ENCODE data around the gene SATB2. TPM values are rescaled to one million over a fixed set of nuclear protein-coding genes. Genes with fewer than 3 reads are reported as not detected.

The SATB2 gene
- polyA plus RNA-seq, 1 of the 3 experiments (the other 2 are of a cell fraction), result 0.13 TPM

- Histone ChIP-seq H4K20me1 (ENCODE audit: insufficient read depth) (no peaks in the 10 kb centered on the region), H3K4me3 (ENCODE audit: low read depth in 2 of 2, low read length in 1 of 2) (no peak overlapping the region), H3F3A (replicated peaks; ENCODE audit: insufficient read depth) (no peaks in the 10 kb centered on the region), H3K27ac (ENCODE audit: low read depth in 2 of 2, low read length in 1 of 2) (no peak overlapping the region), H3K9me3 (no peaks in the 10 kb centered on the region), H3K4me2 (no peak overlapping the region), H3K27me3 (ENCODE audit: insufficient read depth) (peaks cover 13% of the 10 kb centered on the region; the same call in 1 of the 2 replicates), H3K9me2 (no peaks in the 10 kb centered on the region), H2AFZ (ENCODE audit: low read depth) (no peak overlapping the region), H3K36me3 (replicated peaks in 1 of 2; ENCODE audit: control insufficient read depth in 1 of 2, insufficient read depth in 2 of 2, low read length in 1 of 2) (no peaks in the 10 kb centered on the region), H3K79me2 (ENCODE audit: insufficient read depth) (no peaks in the 10 kb centered on the region), H3K4me1 (ENCODE audit: control insufficient read depth in 1 of 2, insufficient read depth in 2 of 2, low read depth in 1 of 2, low read length in 1 of 2) (no peaks in the 10 kb centered on the region), H3K9ac (no peak overlapping the region)
- no peak for DNase-seq
- ChIA-PET POLR2A (no interaction called here), CTCF (no interaction called here)
- TF ChIP-seq TCF12 (IDR thresholded peaks at IDR 0.05) (no peak), SMC3 (IDR thresholded peaks at IDR 0.05; ENCODE audit: low read depth, low read length) (no peak), CTCF (IDR thresholded peaks at IDR 0.05) (no peak)
Observed at GRCh38 chr2:199503148-199503547, 45.4 kb upstream of the SATB2 start.

GRCh38 chr2:199499005-199499404 is 41.3 kb upstream of the SATB2 start:
- H3K27me3 ChIP-seq (ENCODE audit: insufficient read depth), result peaks cover 17% of the 10 kb centered on the region; the same call in 1 of the 2 replicates
- H3K79me2 ChIP-seq (ENCODE audit: insufficient read depth), result no peaks in the 10 kb centered on the region
- H3K27ac ChIP-seq (ENCODE audit: low read depth in 2 of 2, low read length in 1 of 2), result no peak overlapping the region
- H3K9ac ChIP-seq, result no peak overlapping the region
- WGBS (ENCODE audit: low lambda C conversion rate), result 13% methylated on average over 3 of the region's 3 CpGs
- DNase-seq, result no peak
- no peak overlapping the region for H3K4me3 ChIP-seq (ENCODE audit: low read depth in 2 of 2, low read length in 1 of 2)
- no peaks in the 10 kb centered on the region for H4K20me1 ChIP-seq (ENCODE audit: insufficient read depth)
- no peak overlapping the region for H2AFZ ChIP-seq (ENCODE audit: low read depth)
- no peaks in the 10 kb centered on the region for H3K36me3 ChIP-seq (replicated peaks in 1 of 2; ENCODE audit: control insufficient read depth in 1 of 2, insufficient read depth in 2 of 2, low read length in 1 of 2)
- H3F3A ChIP-seq (replicated peaks; ENCODE audit: insufficient read depth), result no peaks in the 10 kb centered on the region
- no peak overlapping the region for H3K4me2 ChIP-seq
- H3K4me1 ChIP-seq (ENCODE audit: control insufficient read depth in 1 of 2, insufficient read depth in 2 of 2, low read depth in 1 of 2, low read length in 1 of 2), result no peaks in the 10 kb centered on the region
- H3K9me2 ChIP-seq, result no peaks in the 10 kb centered on the region
- CTCF ChIA-PET, result no interaction called here
- H3K9me3 ChIP-seq, result no peaks in the 10 kb centered on the region
- POLR2A ChIA-PET, result no interaction called here
- no peak for TF ChIP-seq RXRA (IDR thresholded peaks at IDR 0.05; ENCODE audit: borderline replicate concordance, low read depth)
- no peak for TF ChIP-seq NFIC (IDR thresholded peaks at IDR 0.05; ENCODE audit: borderline replicate concordance)
- TF ChIP-seq RAD21 (IDR thresholded peaks at IDR 0.05; ENCODE audit: low read length), result no peak
- TF ChIP-seq IRF3 (IDR thresholded peaks at IDR 0.05; ENCODE audit: low read depth, low read length), result no peak
- no peak for TF ChIP-seq TEAD4 (IDR thresholded peaks at IDR 0.05; ENCODE audit: borderline replicate concordance, insufficient read depth)
- TF ChIP-seq PBX3 (IDR thresholded peaks at IDR 0.05), result no peak
- TF ChIP-seq NRF1 (IDR thresholded peaks at IDR 0.05; ENCODE audit: low read depth, low read length), result no peak
- no peak for TF ChIP-seq RFX5 (IDR thresholded peaks at IDR 0.05; ENCODE audit: low read length)
- no peak for TF ChIP-seq FOXJ3 (CRISPR knock-in tag; IDR thresholded peaks at IDR 0.05)
- no peak for TF ChIP-seq ZBTB33 (IDR thresholded peaks at IDR 0.05; ENCODE audit: borderline replicate concordance, low read depth)
- no peak for TF ChIP-seq FOXM1 (IDR thresholded peaks at IDR 0.05; ENCODE audit: low read depth)
- TF ChIP-seq REST (IDR thresholded peaks at IDR 0.05; ENCODE audit: low read depth, low read length), result no peak
- TF ChIP-seq SIN3A (IDR thresholded peaks at IDR 0.05; ENCODE audit: borderline replicate concordance, low read depth, low read length), result no peak
- no peak for TF ChIP-seq GATA2 (CRISPR knock-in tag; IDR thresholded peaks at IDR 0.05)
